GM18520 (cell line): ENCODE results near the gene SPTB.

Experiments used
- ATAC-seq: cut with Tn5 transposase; IDR thresholded peaks from one replicate; pipeline ENCODE4 v1.9.1; 2021; ENCODE audit not compliant: unreplicated experiment

SPTB gene

DNA sequence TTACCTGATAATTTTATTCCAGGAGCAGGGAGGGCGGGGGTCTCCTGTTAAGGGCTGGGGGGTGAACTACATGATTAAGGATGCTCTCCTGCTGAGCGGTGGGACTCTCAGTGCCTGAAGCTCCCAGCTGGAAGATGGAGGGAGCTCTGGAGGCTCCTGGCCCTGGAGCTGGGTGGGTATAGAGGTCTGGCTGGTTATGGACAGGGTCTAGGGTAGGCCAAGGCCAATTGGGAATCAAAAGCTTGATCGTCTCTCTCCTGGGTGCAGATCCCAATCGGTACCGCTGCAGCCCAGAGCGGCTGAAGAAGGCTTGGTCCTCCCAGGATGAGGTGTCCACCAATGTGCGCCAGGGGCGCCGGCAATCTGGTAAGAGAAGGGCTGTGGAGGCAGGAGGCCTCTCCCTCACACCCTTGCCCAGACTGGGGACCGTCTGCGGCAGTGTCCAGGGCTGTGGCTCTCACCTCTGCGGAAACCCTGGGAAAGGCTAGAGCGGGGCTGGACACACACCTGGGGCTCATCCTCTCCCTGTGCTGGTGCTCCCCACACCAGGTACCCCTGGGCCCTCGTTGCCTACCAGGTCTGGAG is 147.1 kb downstream of the SPTB start:
- ATAC-seq, result no peak

DNA sequence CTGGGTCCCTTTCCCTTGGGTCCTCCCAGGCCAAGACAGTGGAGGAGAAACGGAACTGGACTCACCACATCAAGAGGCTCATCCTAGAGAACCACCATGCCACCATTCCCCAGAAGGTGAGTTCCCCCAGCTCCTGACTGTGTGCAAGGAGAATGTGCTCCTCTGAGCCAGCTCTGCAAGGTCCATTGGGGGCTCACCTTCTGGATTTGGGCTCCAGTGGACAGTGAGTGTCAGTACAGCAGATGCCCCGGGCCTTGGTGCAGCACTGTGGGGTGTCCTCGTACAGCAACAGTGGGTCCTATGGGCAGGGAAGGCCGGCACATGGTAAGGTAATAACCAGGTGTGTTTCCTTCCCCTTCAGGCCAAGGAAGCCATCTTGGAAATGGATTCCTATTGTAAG is 147.6 kb downstream of the SPTB start:
- ATAC-seq, result no peak

GRCh38 chr14:64731141-64731581 is 148.5 kb downstream of the SPTB start:
- no peak for ATAC-seq

DNA sequence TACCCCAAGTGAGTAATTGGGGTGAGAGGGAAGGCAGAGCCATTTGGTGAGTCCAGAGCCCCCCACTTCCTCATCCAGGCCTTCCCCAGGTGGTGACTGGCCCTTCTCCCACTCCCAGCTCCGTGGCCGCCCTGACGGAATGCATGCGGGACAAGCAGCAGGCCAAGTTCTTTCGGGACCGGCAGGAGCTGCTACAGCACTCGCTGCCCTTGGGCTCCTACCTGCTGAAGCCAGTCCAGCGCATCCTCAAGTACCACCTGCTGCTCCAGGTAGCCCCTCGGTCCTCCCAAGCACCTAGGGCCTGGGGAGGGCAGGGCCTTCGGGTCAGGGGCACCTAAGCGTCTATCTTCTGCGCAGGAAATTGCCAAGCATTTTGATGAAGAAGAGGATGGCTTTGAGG is 149.0 kb downstream of the SPTB start:
- no peak for ATAC-seq

- no peak for ATAC-seq
Observed at GRCh38 chr14:64730061-64730440, 149.7 kb downstream of the SPTB start.

GRCh38 chr14:64729386-64730060 is 150.2 kb downstream of the SPTB start:
- ATAC-seq, result no peak

DNA sequence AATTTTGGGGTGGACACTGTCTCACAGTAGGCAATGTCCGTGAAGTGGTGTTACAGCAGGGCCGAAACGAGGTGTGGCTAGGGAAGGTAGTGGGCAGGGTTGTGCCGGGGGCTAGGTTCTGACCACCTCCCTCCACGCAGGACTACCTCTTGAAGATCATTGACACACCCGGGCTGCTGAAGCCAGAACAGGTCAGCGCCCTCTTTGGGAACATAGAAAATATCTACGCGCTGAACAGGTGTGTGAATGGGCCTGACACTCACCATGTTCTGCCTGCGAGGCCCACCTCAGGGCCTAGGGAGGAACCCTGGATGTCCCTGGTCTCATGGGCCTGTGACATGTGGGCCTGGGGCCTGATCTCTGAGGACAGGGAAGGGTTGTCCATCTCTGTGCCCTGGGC is 150.9 kb downstream of the SPTB start:
- no peak for ATAC-seq

GRCh38 chr14:64728106-64728505 is 151.6 kb downstream of the SPTB start:
- no peak for ATAC-seq

DNA sequence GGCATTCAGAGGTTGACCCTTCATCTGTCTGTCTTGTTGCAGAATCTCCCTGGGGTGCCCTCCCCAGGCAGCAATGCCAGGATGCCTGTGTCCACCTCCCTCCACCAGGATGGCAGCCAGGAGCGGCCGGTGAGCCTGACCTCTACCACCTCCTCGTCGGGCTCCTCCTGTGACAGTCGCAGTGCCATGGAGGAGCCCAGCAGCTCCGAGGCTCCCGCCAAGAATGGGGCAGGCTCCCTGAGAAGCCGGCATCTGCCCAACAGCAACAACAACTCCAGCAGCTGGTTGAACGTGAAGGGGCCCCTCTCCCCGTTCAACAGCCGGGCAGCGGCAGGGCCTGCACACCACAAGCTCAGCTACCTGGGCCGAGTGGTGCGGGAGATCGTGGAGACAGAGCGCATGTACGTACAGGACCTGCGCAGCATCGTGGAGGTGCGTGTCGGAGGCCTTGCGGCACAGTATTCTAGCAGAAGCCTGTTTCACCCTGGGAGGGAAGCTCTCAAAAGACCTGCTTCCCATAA is 152.1 kb downstream of the SPTB start:
- ATAC-seq, result no peak

- no peak for ATAC-seq
Observed at GRCh38 chr14:64726585-64726890, 153.2 kb downstream of the SPTB start.

DNA sequence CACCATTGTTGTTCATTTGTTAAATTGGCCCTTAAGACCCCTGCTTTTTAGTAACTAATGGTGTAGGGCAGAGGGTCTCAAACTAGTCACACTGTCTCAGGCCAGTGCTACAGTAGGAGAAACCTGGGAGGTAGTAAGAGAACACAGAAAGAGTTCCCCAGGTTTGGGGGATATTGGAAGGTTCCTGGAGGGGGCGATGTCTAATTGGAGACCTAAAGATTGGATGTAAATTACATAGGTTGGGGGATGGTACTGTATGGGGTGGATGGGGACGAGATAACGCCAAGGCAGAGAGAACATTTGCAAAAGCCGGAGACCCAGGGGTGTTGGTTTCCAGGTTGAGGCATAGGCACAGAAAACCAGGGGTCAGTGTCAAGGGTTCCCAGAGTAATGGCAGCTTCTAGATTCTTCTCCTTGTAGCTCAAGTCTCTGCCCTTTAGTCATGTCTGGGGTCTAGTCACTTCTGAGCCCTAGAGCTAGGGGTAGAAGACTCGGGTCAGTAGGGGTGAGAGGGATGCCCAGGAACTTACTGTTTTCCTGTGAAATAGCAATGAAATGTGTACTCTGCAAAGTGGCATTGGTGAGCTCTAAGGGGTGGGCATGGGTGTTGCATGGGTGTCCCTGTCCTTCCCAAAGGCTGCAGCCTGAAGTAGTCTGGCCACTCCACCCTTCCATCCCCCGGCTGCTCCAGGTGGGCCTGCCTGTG is 153.7 kb downstream of the SPTB start:
- no peak for ATAC-seq

GRCh38 chr14:64725261-64725815 is 154.4 kb downstream of the SPTB start:
- no peak for ATAC-seq

GRCh38 chr14:64724578-64724930 is 155.2 kb downstream of the SPTB start:
- no peak for ATAC-seq

DNA sequence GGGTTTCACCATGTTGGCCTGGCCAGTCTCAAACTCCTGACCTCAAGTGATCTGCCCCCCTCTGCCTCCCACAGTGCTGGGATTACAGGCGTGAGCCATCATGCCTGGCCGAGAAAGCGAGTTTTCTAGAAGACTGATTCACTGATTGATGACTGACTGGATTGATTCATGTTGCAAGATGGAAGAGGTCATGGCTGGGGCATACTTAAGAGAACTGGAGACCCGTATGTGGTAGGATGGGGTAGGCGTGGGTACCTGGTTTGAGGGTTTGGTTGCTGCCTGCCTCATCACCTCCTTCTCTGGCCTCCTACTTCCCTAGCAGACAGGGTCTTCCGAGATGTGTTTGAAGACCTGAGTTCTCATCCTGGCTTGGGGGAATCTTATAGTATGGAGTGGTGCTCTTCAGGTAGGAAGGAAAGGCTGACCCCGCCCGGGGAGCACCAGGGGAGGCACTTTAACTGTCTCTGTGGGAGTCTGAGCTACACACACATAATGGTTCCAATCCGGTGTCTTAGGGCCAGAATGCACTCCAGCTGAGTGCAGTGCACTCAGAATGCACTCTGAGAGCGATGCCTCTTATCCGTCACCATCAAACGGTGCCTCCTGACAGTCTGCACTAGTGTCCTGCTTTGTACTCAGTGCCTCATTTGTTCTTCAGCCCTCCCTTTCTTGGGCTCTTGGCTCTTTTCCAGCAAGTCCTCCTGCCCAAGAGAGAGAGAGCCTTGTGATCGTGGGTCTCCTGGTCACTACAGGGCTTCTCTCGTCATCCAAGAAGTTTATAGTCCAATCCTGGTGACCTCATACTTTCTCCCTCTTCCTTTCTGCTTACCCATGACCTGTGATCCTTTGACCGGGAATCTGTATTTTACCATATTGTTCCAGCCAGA is 155.8 kb downstream of the SPTB start:
- ATAC-seq, result no peak

GRCh38 chr14:64722842-64723447 is 156.8 kb downstream of the SPTB start:
- ATAC-seq, result no peak

GRCh38 chr14:64721899-64722298 is 157.8 kb downstream of the SPTB start:
- ATAC-seq, result no peak

GRCh38 chr14:64721391-64721791 is 158.3 kb downstream of the SPTB start:
- ATAC-seq, result no peak

DNA sequence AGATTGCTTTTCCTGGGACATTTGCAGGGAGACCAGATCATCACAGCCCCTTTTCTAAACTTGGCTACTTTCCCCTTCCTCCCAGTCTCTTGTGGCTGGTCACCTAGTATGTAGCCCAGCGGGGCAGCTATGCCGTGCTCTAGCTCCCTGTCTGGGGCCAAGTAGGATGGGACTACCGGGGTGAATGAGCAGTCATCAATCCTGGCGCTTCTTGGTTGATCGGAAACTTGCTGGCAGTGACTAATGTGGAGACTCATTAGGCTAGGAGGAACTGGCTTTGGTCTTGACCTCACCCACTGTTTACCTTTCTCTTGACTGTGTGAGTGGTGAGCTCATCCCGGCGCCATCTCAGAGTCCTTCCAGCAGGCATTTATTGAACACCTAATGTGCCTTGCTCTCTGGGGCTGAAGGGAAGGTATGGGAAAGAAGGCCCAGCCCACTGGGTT is 159.6 kb downstream of the SPTB start:
- no peak for ATAC-seq

DNA sequence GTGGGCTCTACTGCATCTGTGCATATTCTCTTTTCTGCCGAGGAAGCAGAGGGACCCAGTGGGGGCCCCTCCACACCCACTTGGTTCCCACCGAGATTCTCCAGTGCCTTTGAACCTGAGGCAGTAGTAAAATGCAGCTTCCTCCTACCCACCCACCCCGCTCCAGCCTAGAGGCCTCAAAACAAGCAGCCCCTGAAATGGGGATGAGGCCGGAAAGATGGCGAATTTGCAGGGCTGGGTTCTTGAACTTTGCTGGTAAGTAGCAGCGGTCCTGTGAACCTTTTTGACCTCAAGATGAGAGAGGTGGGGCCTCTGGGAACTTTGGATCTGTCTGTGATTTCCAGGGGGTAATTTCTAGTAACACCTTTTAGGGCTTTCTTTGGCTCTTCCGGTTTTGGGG is 160.1 kb downstream of the SPTB start:
- no peak for ATAC-seq

- no peak for ATAC-seq
Observed at GRCh38 chr14:64718762-64719161, 160.9 kb downstream of the SPTB start.

DNA sequence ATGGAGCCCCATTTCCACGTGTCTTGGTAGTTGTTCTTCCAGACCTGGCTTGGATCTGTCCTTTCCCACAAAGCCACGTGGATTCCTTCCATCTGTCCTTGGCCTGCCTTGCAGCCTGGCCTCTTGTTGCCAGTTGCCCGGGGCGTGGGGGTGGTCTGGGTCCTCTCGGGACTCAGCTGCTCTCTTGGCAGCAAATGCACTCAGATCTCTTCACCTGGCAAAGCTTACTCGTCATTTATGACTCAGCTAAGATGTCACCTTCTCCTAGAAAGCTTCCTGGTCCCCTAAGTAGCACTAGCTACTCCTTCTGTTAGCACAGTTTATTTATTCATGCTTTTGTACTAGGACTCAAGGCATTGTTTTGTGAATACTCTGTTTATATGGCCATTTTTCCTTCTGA is 161.8 kb downstream of the SPTB start:
- ATAC-seq, result no peak
